Mammary microvascular endothelial cell (primary cell): ENCODE measurements around the gene DBH. TPM values are rescaled to one million over a fixed set of nuclear protein-coding genes. Genes with fewer than 3 reads are reported as not detected.

Experiments
- total RNA-seq: library from RNA; depleted of rRNA; stranded (reverse); fragments of >200 nt; gene quantifications from 2 replicates; pipeline ENCODE4 v1.2.3, GENCODE V29; 2015

DBH gene
- total RNA-seq: not detected in 2 replicates

DNA sequence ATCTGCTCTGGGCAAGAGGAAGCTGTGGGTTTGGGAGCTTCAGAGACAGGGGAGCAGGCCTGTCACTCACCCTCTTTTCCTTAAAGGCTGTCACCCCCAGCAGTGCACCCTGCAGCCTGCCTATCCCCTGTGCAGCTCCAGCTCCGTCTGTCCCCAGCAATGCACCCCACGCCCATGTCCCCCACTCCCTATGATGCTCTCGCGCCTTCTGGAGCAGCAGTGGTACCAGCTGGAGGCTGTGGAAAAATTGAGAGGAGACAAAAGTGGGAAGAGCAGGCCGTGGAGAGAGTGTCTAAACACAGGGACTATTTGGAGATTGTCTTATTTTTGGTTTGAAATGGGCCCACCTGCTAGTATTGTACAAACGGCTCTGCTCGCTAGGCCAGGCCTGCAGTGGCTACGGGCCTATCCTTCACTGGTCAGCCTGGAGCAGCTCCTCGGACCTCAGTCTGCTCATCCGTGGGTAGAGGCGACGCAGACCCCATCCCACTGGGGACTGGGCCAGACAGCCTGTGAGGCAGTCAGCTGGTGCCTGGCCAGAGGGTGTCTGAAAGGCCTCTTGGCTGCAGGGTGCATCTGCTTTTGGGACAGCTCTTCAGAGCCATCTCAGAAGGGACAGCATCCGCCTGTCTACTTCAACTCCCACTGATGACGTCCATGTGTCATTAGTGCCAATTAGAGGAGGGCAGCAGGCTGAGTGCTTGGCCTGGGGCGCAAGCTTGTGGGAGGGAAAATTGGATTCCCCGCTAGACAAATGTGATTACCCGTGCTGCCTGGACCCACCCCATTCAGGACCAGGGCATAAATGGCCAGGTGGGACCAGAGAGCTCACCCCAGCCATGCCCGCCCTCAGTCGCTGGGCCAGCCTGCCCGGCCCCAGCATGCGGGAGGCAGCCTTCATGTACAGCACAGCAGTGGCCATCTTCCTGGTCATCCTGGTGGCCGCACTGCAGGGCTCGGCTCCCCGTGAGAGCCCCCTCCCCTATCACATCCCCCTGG is at the start of gene DBH:
Gene DBH, plus strand, starts transcription at position 831 of the 999 bp plus-strand sequence. Its CDS starts 9 bp downstream, at position 840.

DNA sequence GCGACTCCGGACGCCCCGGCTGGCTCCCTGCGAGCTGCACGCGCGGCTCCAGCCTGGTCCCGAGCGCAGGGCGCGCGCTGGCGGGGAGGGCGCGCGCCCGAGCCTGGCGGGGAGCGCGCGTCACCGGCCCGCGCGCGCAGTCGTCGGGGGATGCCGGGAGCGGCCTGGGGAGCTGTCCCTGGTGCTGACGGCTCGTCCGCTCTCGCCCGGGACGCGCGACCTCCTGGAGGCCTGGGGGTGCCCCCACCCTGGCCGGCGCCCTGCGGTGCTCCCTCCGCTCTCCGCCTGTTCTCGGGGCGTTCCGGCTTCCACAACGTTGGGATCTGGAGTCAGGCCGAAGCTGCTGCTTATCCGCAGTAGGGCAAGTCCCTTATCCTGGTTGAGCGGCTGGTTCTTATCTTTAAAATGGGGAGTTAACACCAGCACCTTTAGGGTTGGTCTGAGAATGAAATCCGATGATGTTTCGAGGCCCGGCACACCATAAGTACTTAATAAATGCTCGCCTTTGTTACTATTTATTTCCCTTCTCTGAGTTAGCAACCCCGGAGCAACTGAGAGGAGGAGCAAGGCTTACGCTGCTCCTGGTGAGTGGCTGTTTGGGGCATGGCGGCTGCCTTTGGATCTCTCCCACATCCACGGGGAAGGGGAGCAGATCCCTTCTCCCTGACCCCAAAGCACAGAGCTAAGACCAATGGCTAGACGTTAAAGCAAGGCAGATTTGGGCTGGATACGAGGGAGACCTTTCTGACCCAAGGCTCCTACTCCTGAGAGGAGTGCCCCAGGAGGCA is 26.7 kb upstream of the DBH start, which contains the start of gene FAM163B:
Gene FAM163B, minus strand, starts transcription at position 79 of the 788 bp plus-strand sequence. CDS start 29,166 bp downstream, outside the sequence.

Other genes starting within 250 kb of the DBH start
- 21.1 and 23.7 TPM in 2 replicates for gene REXO4, start 218.4 kb upstream of the DBH start, total RNA-seq
- gene ADAMTS13, start 214.0 kb upstream of the DBH start, total RNA-seq: 0.20 and 0.59 TPM in 2 replicates
- gene CACFD1, start 176.4 kb upstream of the DBH start, total RNA-seq: 2.2 and 5.0 TPM in 2 replicates
- gene SLC2A6, start 157.3 kb upstream of the DBH start, total RNA-seq: 57.0 and 62.3 TPM in 2 replicates
- gene MYMK, start 111.4 kb upstream of the DBH start, total RNA-seq: not detected in 2 replicates
- gene ADAMTSL2, start 101.7 kb upstream of the DBH start, total RNA-seq: not detected in 2 replicates
- not detected in 2 replicates for gene FAM163B, start 27.0 kb upstream of the DBH start, total RNA-seq
- not detected in 2 replicates for gene SARDH, start 102.0 kb downstream of the DBH start, total RNA-seq